Peyer's patch (tissue), 4 donors: ENCODE measurements around the gene MSMB. TPM values are rescaled to one million over a fixed set of nuclear protein-coding genes. Genes with fewer than 3 reads are reported as not detected.
"Not testable (repeated sequence)": the region's sequence is repeated elsewhere in the genome, so short reads cannot be mapped to it uniquely, and the experiment has no call there.

Source experiments
- DNase-seq, 3 donors: peaks; one replicate each; pipeline ENCODE4 v3.0.0-alpha.2; 2017 to 2019
- H3K27ac ChIP-seq, 4 donors: fragments of 200-600 bp; sonication (generic); one replicate each; pipeline ENCODE4 v1.5.1; 2016 to 2019
- H3K27me3 ChIP-seq, 2 donors: fragments of 200-600 bp; sonication (generic); one replicate each; pipeline ENCODE4 v1.5.1; 2019
- H3K36me3 ChIP-seq, 3 donors: fragments of 200-600 bp; sonication (generic); one replicate each; pipeline ENCODE4 v1.5.1; 2016 to 2019
- H3K4me1 ChIP-seq, 4 donors: fragments of 200-600 bp; sonication (generic); one replicate each; pipeline ENCODE4 v1.5.1; 2016 to 2019
- H3K4me3 ChIP-seq, 4 donors: fragments of 200-600 bp; sonication (generic); 1 replicate in 3 of 4; 2 replicates in 1 of 4; pipeline ENCODE4 v1.5.1; 2016 to 2019; ENCODE audit warnings: mild to moderate bottlenecking in 1 of 4
- H3K9me3 ChIP-seq, 4 donors: fragments of 200-600 bp; sonication (generic); one replicate each; pipeline ENCODE4 v1.5.1; 2016 to 2019; ENCODE audit warnings: mild to moderate bottlenecking in 1 of 4
- CTCF ChIP-seq, 6 experiments: fragments of 450-650 bp in 4 of 6; fragments of 200-600 bp in 2 of 6; sonication (generic) in 1 of 6; IDR thresholded peaks; one replicate each; pipeline ENCODE4 v1.5.1; 2017 to 2019; ENCODE audit warnings: antibody characterized with exemption in 6 of 6, mild to moderate bottlenecking in 3 of 6, moderate library complexity in 1 of 6
- POLR2A ChIP-seq, 2 donors: fragments of 450-650 bp; IDR thresholded peaks; one replicate each; pipeline ENCODE4 v1.5.1; 2017; ENCODE audit warnings: antibody characterized with exemption in 2 of 2, mild to moderate bottlenecking in 2 of 2, moderate library complexity in 2 of 2
- total RNA-seq, 4 donors: library from RNA; depleted of rRNA; stranded (reverse); fragments of >200 nt; gene quantifications; one replicate each; pipeline ENCODE4 v1.1.0, GENCODE V29; 2016

The MSMB gene
- total RNA-seq, 4 donors from 2014 or later: not detected

- no peaks in the 10 kb centered on the region for H3K36me3 ChIP-seq
- no peaks in the 10 kb centered on the region for H3K9me3 ChIP-seq
- no peaks in the 10 kb centered on the region for H3K27me3 ChIP-seq
- no peak overlapping the region for H3K4me3 ChIP-seq
- DNase-seq: no peak
- no peak overlapping the region for H3K27ac ChIP-seq
- no peaks in the 10 kb centered on the region for H3K4me1 ChIP-seq
- TF ChIP-seq POLR2A (IDR thresholded peaks at IDR 0.05): no peak
- no peak for TF ChIP-seq CTCF (IDR thresholded peaks at IDR 0.05)
Observed at GRCh38 chr10:46064269-46064817, 18.3 kb upstream of the MSMB start.

- Histone ChIP-seq H3K4me1 (no peaks in the 10 kb centered on the region), H3K9me3 (no peaks in the 10 kb centered on the region), H3K4me3 (no peak overlapping the region), H3K27ac (no peak overlapping the region), H3K27me3 (no peaks in the 10 kb centered on the region), H3K36me3 (no peaks in the 10 kb centered on the region)
- DNase-seq: no peak
- TF ChIP-seq CTCF (IDR thresholded peaks at IDR 0.05): no peak
- TF ChIP-seq POLR2A (IDR thresholded peaks at IDR 0.05): no peak
Observed at GRCh38 chr10:46062723-46063428, 16.8 kb upstream of the MSMB start.

- H3K27me3 ChIP-seq: no peaks in the 10 kb centered on the region
- no peaks in the 10 kb centered on the region for H3K36me3 ChIP-seq
- H3K4me1 ChIP-seq: no peaks in the 10 kb centered on the region
- TF ChIP-seq POLR2A (IDR thresholded peaks at IDR 0.05) (no peak), CTCF (IDR thresholded peaks at IDR 0.05) (no peak)
- no peak overlapping the region for H3K27ac ChIP-seq
- no peak for DNase-seq
- H3K4me3 ChIP-seq: no peak overlapping the region
- no peaks in the 10 kb centered on the region for H3K9me3 ChIP-seq
Observed at GRCh38 chr10:46060706-46061105, 14.6 kb upstream of the MSMB start.

GRCh38 chr10:46057927-46058326, 11.9 kb upstream of the MSMB start:
- not testable (repeated sequence) for DNase-seq, H3K36me3 ChIP-seq

GRCh38 chr10:46057038-46057437, 11.0 kb upstream of the MSMB start:
- no peak for TF ChIP-seq CTCF (IDR thresholded peaks at IDR 0.05)
- no peak for TF ChIP-seq POLR2A (IDR thresholded peaks at IDR 0.05)
- no peak for DNase-seq
- H3K4me1 ChIP-seq: no peaks in the 10 kb centered on the region
- H3K4me3 ChIP-seq: no peak overlapping the region
- H3K27ac ChIP-seq: no peak overlapping the region
- H3K36me3 ChIP-seq: no peaks in the 10 kb centered on the region
- no peaks in the 10 kb centered on the region for H3K27me3 ChIP-seq
- H3K9me3 ChIP-seq: no peaks in the 10 kb centered on the region

More at GRCh38 chr10:46057927-46058326, 11.9 kb upstream of the MSMB start:
- H3K27me3 ChIP-seq, H3K27ac ChIP-seq, H3K4me1 ChIP-seq, H3K9me3 ChIP-seq, H3K4me3 ChIP-seq: not testable (repeated sequence)

GRCh38 chr10:46055771-46056170, 9.7 kb upstream of the MSMB start:
- Histone ChIP-seq H3K4me1 (no peaks in the 10 kb centered on the region), H3K4me3 (no peak overlapping the region), H3K36me3 (no peaks in the 10 kb centered on the region), H3K27ac (no peak overlapping the region), H3K9me3 (no peaks in the 10 kb centered on the region), H3K27me3 (no peaks in the 10 kb centered on the region)
- DNase-seq: no peak
- TF ChIP-seq POLR2A (IDR thresholded peaks at IDR 0.05): no peak
- TF ChIP-seq CTCF (IDR thresholded peaks at IDR 0.05): no peak
